NCI-H82 treated with DMSO at 0.1 percent for 48 hours (cell line): ENCODE measurements around the gene TACC2.

ENCODE experiments used
- DNase-seq: peaks from one replicate; lab custom pipeline; 2025; ENCODE audit not compliant: unreplicated experiment; lab: John Stamatoyannopoulos, UW

TACC2 gene

DNA sequence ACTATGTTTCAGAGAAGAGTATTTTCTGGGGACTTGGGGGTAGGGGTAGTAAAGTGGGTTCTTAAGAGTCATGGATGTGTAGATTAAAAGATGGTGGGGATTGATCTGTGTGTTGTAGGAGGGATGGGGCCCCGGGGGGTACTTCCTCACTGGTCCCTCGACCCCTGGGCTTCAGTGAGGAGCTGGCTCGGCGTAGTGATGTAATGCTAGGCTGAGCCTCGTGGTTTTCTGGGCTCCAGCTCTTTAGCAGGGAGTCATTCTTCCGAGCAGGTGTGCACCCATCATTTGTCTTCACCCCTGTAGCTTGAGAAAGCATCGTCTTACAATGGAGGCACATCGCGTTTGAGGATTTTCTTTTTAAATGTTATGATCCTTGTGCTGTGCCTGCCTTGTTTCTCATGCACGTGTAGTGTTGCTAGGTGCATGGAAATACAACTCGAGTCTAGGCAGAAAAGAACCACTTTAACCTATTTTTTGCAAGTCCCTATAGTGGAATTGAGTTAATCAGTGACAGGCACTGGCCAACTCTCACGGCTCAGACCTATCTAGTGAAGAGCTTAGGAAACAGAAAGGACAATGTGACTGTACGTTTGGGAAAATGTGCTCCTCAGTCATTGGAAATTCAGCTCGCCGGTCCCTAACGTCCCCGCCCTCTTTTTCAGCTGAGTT, 176.0 kb downstream of the TACC2 start:
- DNase-seq, result no peak

GRCh38 chr10:122165484-122166276, 176.7 kb downstream of the TACC2 start:
- no peak for DNase-seq

DNA sequence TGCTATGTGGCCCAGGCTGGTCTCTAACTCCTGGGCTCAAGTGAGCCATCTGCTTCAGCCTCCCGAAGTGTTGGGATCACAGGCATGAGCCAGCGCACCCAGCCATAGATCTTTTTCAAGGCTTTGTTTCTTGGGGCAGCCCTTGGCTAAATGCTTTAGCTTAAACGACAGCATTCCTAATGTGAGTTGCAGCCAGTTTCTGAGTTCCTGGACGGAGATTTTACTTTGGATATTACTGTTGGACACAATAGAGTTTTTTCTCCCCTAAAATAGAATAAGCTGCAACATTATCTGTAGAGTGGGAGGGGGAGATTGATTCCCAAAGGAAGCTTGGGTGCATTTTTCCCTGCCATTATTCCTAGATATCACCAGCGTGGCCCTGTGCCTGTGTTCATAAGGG, 179.1 kb downstream of the TACC2 start:
- no peak for DNase-seq

DNA sequence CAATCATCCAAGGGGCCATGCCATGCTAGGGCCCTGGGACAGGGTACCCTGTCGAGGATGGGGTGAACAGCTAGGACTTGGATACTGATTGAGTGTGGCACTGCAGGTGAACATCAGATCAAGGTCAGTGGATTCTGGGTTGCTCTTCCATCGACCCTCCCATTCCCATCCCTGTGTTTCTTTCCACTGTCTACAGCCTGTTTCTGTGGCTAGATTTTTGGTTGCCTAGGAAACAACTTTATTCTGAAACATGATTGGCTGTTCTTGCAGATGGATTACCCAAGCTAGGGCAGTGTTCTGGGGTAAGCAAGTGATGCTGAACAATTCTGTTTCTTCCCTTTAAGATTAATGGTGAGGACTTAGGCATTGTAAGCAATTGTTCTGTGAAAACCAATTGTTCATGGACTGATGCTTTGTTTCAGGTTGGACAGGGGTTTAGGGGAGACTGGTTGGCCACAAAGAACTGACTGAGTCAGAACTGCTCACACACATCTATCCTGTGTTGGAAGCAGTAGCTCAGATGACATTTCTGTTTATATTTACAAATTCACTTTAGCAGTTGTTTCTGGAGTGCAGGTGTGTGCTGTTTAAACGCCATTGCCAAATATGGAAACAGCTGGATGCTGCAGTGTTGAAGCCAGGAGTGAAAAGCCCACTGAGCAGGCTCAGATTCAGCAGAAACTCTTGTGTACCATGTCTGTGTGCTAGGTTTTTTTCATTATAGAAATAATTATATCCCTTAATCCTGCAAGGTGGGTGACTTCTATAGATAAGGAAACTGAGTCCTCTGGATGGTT, 179.8 kb downstream of the TACC2 start:
- DNase-seq, result no peak

- DNase-seq, result no peak
These were observed 181.8 kb downstream of the TACC2 start for GRCh38 chr10:122170802-122171201.

DNA sequence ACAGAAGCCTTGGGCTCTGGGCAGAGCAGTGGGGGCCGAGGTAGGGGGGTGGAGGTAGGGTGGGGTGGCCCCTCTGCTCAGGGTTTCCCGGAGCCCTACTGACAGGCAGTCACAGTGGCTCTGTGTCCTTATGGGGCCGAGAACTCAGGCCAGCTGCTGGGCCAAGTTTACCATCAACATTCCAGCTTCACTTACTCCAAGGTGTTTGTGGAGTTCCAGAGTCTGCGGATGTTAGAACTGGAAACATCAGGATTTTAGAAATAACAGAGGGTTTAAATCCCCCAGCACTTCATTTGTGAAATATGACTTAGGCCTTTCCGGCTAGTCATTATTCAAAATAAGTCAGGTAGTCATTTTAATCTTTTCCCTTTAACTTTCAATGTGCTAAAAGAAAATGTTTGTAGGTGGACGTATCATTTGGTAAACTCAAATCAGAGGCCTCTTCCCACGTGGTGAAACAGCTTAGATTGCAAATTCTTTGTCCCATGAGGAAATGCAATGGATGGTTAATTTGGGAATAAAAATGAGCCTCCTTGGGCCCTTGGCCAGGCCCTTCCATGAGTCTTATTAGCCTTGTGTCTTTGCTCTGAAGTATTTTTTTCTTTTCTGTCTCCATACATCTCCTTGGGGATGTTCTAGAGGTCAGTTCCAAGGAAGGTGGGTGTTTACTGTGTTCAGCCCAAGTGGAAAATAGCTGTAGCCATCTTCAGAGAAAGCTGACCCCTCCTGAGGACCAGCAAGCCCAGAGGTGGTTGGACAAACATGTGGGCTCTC, 182.5 kb downstream of the TACC2 start:
- no peak for DNase-seq

DNA sequence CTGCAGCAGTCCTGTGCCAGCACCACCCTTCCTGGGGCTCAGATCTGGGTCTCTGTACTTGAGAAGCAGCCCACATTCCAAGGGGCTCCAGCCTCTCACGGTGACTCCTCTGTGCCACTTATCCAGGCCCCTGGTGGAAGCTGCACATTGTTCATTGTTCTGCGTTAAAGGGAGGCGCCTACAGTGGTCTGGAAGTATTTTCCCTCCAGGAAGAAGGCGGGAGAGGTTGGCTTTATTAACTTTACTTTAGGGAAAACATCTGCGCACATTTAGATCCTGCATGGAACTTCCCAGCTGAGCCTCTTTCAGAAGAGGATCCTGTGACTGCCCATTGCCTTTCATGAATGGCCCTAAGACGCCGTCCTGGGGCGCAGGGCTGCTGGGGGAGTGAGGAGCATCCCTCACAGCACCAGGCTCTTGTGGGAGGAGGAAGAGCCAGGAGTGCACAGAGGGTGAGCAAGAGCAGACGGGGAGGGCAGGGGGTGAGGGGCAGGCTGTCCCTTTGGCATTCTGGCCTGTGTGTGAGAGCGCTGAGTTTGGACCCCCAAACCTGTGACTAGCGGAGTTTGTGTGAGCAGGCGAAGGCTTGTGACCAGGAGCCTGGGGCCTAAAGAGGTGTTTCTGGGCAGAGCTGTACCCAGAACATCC, 183.5 kb downstream of the TACC2 start:
- no peak for DNase-seq

- DNase-seq, result no peak
These were observed 184.4 kb downstream of the TACC2 start for GRCh38 chr10:122173337-122173736.

GRCh38 chr10:122173766-122174435, 184.9 kb downstream of the TACC2 start:
- no peak for DNase-seq

GRCh38 chr10:122176232-122177213, 187.6 kb downstream of the TACC2 start:
- DNase-seq, result no peak

- DNase-seq, result no peak
These were observed 189.7 kb downstream of the TACC2 start for GRCh38 chr10:122178655-122179054.

DNA sequence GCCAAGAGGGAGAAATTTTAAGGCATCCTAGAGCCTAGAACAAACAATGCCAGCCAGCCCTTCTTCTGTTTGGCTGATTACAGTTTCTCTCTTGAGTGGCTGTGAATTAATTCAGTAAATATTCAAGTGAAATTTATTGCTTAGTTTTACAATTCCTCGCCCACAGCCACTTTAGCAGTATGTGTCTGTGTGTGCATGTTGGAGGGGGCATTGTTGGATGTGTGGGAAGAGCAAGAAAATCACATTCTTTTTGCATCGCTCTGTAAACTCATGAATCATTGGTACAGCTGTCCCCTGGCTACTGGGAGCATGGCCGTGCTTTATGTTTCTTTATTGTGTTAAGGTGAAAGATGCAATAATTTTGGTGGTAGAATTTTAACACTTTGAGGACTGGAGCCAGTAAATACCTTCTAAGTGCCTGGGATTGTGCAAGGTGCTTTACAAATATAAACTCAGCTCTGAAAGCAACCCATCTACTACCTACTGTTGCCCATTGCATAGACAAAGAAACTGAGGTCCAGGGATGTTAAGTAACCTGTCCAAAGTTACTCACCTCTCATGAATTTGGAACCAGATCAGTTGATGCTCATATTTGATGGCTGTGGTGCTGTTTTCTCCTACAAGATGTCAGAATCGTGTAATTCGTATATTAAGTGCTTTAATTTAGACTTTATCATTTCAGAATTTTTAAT, 192.2 kb downstream of the TACC2 start:
- no peak for DNase-seq

GRCh38 chr10:122181876-122182275, 192.9 kb downstream of the TACC2 start:
- DNase-seq, result no peak

DNA sequence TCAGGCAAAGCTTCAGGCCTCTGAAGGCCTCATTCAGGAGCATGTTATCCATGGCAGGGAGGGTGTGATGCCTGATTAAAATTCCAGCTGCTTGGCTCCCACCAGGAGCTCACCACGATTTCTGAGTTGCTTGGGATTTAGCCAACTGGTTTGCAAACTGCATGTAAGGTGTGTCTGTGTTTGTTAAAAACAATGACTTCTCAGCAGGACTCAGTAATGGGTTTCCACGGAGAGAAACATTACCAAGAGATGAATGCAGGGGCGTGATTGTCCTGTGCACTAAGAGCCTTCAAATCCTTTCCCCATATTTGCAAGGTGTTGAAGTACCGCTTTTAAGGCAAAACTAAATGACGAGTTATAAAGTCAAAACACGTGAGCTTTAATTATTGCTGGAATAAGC, 193.3 kb downstream of the TACC2 start:
- no peak for DNase-seq

GRCh38 chr10:122184254-122184653, 195.3 kb downstream of the TACC2 start:
- no peak for DNase-seq

GRCh38 chr10:122185643-122186042, 196.7 kb downstream of the TACC2 start:
- DNase-seq, result no peak

- DNase-seq, result no peak
These were observed 198.2 kb downstream of the TACC2 start for GRCh38 chr10:122186816-122187810.
